Liver (tissue), 9 donors: ENCODE data around the gene COL11A2. TPM values are rescaled to one million over a fixed set of nuclear protein-coding genes. Genes with fewer than 3 reads are reported as not detected.

Source experiments
- DNase-seq: peaks from one replicate; pipeline ENCODE4 v3.0.0-alpha.2; 2017; ENCODE audit warnings: low spot score
- H3K27ac ChIP-seq, 2 donors: one replicate each; pipeline ENCODE4 v1.7.0; 2013; ENCODE audit warnings: inconsistent platforms in 2 of 2, low read length in 2 of 2, control low read depth in 1 of 2, low read depth in 1 of 2, mild to moderate bottlenecking in 1 of 2
- H3K27me3 ChIP-seq, 4 donors: one replicate each; pipeline versions ENCODE4 v1.6.1 to v1.7.0; 2013; ENCODE audit warnings: low read length in 3 of 4, inconsistent platforms in 1 of 4, mild to moderate bottlenecking in 1 of 4, moderate library complexity in 1 of 4; ENCODE audit not compliant: control insufficient read depth in 4 of 4, insufficient read depth in 4 of 4
- H3K36me3 ChIP-seq, 4 donors: one replicate each; pipeline versions ENCODE4 v1.6.1 to v1.7.0; 2013; ENCODE audit warnings: low read length in 3 of 4, mild to moderate bottlenecking in 3 of 4, low read depth in 1 of 4, moderate library complexity in 1 of 4; ENCODE audit not compliant: control insufficient read depth in 4 of 4, insufficient read depth in 3 of 4
- H3K4me1 ChIP-seq, 4 donors: one replicate each; pipeline versions ENCODE4 v1.6.1 to v1.7.0; 2013; ENCODE audit warnings: low read length in 3 of 4, mild to moderate bottlenecking in 3 of 4, moderate library complexity in 1 of 4; ENCODE audit not compliant: control insufficient read depth in 4 of 4, insufficient read depth in 4 of 4
- H3K4me3 ChIP-seq, 3 donors: one replicate each; pipeline versions ENCODE4 v1.6.1 to v1.7.0; 2013; ENCODE audit warnings: low read length in 3 of 3, control low read depth in 1 of 3, low read depth in 1 of 3, mild to moderate bottlenecking in 1 of 3
- H3K9ac ChIP-seq, 2 donors: one replicate each; pipeline ENCODE4 v1.7.0; 2013; ENCODE audit warnings: low read length in 2 of 2, mild to moderate bottlenecking in 2 of 2, moderate library complexity in 2 of 2, control low read depth in 1 of 2, low read depth in 1 of 2
- H3K9me3 ChIP-seq, 4 donors: one replicate each; pipeline versions ENCODE4 v1.6.1 to v1.7.0; 2013; ENCODE audit warnings: low read length in 3 of 4; ENCODE audit not compliant: control insufficient read depth in 4 of 4
- EGR1 ChIP-seq, 2 donors: IDR thresholded peaks; 2 replicates each; pipeline ENCODE4 v1.6.1; 2016 to 2018; ENCODE audit warnings: antibody characterized with exemption in 2 of 2, low read depth in 2 of 2
- FOXA1 ChIP-seq: IDR thresholded peaks from 2 replicates; pipeline ENCODE4 v1.6.1; 2016; ENCODE audit warnings: antibody characterized with exemption
- FOXA2 ChIP-seq: IDR thresholded peaks from 2 replicates; pipeline ENCODE4 v1.6.1; 2016; ENCODE audit warnings: antibody characterized with exemption
- GABPA ChIP-seq, 2 donors: IDR thresholded peaks in 1 of 2; conservative IDR thresholded peaks in 1 of 2; 2 replicates each; pipeline ENCODE4 v1.6.1; 2016; ENCODE audit warnings: antibody characterized with exemption in 2 of 2, mild to moderate bottlenecking in 1 of 2, moderate library complexity in 1 of 2
- HNF4A ChIP-seq, 2 donors: conservative IDR thresholded peaks; 2 replicates each; pipeline ENCODE4 v1.6.1; 2016; ENCODE audit warnings: antibody characterized with exemption in 2 of 2, mild to moderate bottlenecking in 2 of 2
- HNF4G ChIP-seq: IDR thresholded peaks from 2 replicates; pipeline ENCODE4 v1.6.1; 2016; ENCODE audit warnings: antibody characterized with exemption
- JUND ChIP-seq, 2 donors: IDR thresholded peaks; 2 replicates each; pipeline ENCODE4 v1.6.1; 2016; ENCODE audit warnings: antibody characterized with exemption in 2 of 2
- NR2F2 ChIP-seq: IDR thresholded peaks from 2 replicates; pipeline ENCODE4 v1.6.1; 2016; ENCODE audit warnings: antibody characterized with exemption
- RAD21 ChIP-seq, 2 donors: IDR thresholded peaks; 2 replicates each; pipeline ENCODE4 v1.6.1; 2016; ENCODE audit warnings: antibody characterized with exemption in 2 of 2, mild to moderate bottlenecking in 2 of 2
- RXRA ChIP-seq, 2 donors: IDR thresholded peaks; 2 replicates each; pipeline ENCODE4 v1.6.1; 2017 to 2018; ENCODE audit warnings: antibody characterized with exemption in 2 of 2, mild to moderate bottlenecking in 1 of 2
- SP1 ChIP-seq: IDR thresholded peaks from 2 replicates; pipeline ENCODE4 v1.6.1; 2018; ENCODE audit warnings: antibody characterized with exemption, mild to moderate bottlenecking
- TAF1 ChIP-seq: conservative IDR thresholded peaks from 2 replicates; pipeline ENCODE4 v1.6.1; 2016; ENCODE audit warnings: antibody characterized with exemption, mild to moderate bottlenecking
- YY1 ChIP-seq: IDR thresholded peaks from 2 replicates; pipeline ENCODE4 v1.6.1; 2016; ENCODE audit warnings: antibody characterized with exemption, mild to moderate bottlenecking
- WGBS: extraction: QIAGEN DNeasy Blood & Tissue Kit; methylation state at CpG from one replicate; pipeline ENCODE4 v1.1.7; 2013; 5-methylcytosine and 5-hydroxymethylcytosine counted together
- polyA plus RNA-seq, 2 donors: library from polyadenylated mRNA; stranded (reverse) in 1 of 2; unstranded in 1 of 2; fragments of 200-250 nt in 1 of 2; fragments of >200 nt in 1 of 2; fragmentation: Nextera tagmentation in 1 of 2; extraction: Ambion mirVana in 1 of 2; gene quantifications; one replicate each; pipeline versions ENCODE4 v1.2.1 to v1.2.3, GENCODE V29; 2013 to 2015
- total RNA-seq, 2 donors: library from RNA; depleted of rRNA; stranded (reverse); fragments of >200 nt; gene quantifications; one replicate each; pipeline ENCODE4 v1.2.3, GENCODE V29; 2014
- TF ChIP-seq, protein P1 (sequence below): IDR thresholded peaks from 2 replicates; pipeline ENCODE4 v1.6.1; 2016; ENCODE audit warnings: antibody characterized with exemption, mild to moderate bottlenecking
- TF ChIP-seq, protein P2 (sequence below): fragments of 150-350 bp; IDR thresholded peaks from 2 replicates; pipeline ENCODE4 v1.5.1; 2017; ENCODE audit warnings: improper control_type of control experiment, low read depth, low read length; ENCODE audit not compliant: missing input control
- TF ChIP-seq, protein P3 (sequence below): IDR thresholded peaks from 2 replicates; pipeline ENCODE4 v1.6.1; 2016; ENCODE audit warnings: antibody characterized with exemption
- TF ChIP-seq, protein P4 (sequence below): IDR thresholded peaks from 2 replicates; pipeline ENCODE4 v1.6.1; 2016; ENCODE audit warnings: antibody characterized with exemption
- donor health status: healthy.
- donor health status: healthy.
- donor health status: healthy.
- donor health status: healthy.
- donor health status: healthy.

COL11A2 gene
- total and polyA plus RNA-seq, 4 donors = 0.15 to 0.59 (median 0.27) TPM

DNA sequence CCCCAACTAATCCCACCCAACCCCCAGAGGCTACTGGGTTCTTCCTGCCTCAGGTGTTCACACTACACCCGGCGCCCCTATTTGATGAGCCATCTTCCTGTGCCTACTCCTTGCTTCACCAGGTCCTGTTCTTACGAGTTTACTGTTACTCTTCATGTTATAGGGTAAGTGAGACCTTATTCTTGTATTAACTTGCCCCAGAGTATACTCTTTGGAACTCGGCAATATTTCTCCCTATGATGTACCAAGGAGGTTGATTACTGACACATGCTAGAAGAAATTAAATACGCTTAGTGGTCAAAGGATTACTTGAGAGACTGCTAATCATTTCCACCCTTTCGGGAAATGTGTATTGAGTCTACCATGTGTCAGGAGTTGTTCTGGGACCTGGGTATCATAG lies 25.0 kb upstream of the COL11A2 start:
- Histone ChIP-seq H3K4me1 (peaks cover 0 to 16% (median 11%) of the 10 kb centered on the region in 4 donors), H3K27me3 (no peaks in the 10 kb centered on the region), H3K36me3 (no peaks in the 10 kb centered on the region), H3K9me3 (no peaks in the 10 kb centered on the region), H3K27ac (no peak overlapping the region), H3K9ac (no peak overlapping the region), H3K4me3 (no peak overlapping the region)
- no peak for TF ChIP-seq YY1
- TF ChIP-seq SP1 = no peak
- no peak for TF ChIP-seq RXRA (IDR thresholded peaks at IDR 0.05)
- TF ChIP-seq TAF1 = no peak
- TF ChIP-seq, protein P1, sequence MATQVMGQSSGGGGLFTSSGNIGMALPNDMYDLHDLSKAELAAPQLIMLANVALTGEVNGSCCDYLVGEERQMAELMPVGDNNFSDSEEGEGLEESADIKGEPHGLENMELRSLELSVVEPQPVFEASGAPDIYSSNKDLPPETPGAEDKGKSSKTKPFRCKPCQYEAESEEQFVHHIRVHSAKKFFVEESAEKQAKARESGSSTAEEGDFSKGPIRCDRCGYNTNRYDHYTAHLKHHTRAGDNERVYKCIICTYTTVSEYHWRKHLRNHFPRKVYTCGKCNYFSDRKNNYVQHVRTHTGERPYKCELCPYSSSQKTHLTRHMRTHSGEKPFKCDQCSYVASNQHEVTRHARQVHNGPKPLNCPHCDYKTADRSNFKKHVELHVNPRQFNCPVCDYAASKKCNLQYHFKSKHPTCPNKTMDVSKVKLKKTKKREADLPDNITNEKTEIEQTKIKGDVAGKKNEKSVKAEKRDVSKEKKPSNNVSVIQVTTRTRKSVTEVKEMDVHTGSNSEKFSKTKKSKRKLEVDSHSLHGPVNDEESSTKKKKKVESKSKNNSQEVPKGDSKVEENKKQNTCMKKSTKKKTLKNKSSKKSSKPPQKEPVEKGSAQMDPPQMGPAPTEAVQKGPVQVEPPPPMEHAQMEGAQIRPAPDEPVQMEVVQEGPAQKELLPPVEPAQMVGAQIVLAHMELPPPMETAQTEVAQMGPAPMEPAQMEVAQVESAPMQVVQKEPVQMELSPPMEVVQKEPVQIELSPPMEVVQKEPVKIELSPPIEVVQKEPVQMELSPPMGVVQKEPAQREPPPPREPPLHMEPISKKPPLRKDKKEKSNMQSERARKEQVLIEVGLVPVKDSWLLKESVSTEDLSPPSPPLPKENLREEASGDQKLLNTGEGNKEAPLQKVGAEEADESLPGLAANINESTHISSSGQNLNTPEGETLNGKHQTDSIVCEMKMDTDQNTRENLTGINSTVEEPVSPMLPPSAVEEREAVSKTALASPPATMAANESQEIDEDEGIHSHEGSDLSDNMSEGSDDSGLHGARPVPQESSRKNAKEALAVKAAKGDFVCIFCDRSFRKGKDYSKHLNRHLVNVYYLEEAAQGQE = no peak
- no peak for TF ChIP-seq HNF4A (conservative IDR thresholded peaks at IDR 0.05)
- TF ChIP-seq FOXA2 = no peak
- TF ChIP-seq, protein P2, sequence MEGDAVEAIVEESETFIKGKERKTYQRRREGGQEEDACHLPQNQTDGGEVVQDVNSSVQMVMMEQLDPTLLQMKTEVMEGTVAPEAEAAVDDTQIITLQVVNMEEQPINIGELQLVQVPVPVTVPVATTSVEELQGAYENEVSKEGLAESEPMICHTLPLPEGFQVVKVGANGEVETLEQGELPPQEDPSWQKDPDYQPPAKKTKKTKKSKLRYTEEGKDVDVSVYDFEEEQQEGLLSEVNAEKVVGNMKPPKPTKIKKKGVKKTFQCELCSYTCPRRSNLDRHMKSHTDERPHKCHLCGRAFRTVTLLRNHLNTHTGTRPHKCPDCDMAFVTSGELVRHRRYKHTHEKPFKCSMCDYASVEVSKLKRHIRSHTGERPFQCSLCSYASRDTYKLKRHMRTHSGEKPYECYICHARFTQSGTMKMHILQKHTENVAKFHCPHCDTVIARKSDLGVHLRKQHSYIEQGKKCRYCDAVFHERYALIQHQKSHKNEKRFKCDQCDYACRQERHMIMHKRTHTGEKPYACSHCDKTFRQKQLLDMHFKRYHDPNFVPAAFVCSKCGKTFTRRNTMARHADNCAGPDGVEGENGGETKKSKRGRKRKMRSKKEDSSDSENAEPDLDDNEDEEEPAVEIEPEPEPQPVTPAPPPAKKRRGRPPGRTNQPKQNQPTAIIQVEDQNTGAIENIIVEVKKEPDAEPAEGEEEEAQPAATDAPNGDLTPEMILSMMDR = no peak
- no peak for TF ChIP-seq FOXA1
- TF ChIP-seq EGR1 (IDR thresholded peaks at IDR 0.05; ENCODE audit: low read depth in 2 of 2) = no peak
- TF ChIP-seq, protein P3, sequence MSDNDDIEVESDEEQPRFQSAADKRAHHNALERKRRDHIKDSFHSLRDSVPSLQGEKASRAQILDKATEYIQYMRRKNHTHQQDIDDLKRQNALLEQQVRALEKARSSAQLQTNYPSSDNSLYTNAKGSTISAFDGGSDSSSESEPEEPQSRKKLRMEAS = no peak
- no peak for TF ChIP-seq JUND (IDR thresholded peaks at IDR 0.05)
- no peak for TF ChIP-seq HNF4G
- TF ChIP-seq, protein P4, sequence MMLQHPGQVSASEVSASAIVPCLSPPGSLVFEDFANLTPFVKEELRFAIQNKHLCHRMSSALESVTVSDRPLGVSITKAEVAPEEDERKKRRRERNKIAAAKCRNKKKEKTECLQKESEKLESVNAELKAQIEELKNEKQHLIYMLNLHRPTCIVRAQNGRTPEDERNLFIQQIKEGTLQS = no peak
- 91% methylated on average over 6 of the region's 6 CpGs for WGBS
- no peak for DNase-seq

DNA sequence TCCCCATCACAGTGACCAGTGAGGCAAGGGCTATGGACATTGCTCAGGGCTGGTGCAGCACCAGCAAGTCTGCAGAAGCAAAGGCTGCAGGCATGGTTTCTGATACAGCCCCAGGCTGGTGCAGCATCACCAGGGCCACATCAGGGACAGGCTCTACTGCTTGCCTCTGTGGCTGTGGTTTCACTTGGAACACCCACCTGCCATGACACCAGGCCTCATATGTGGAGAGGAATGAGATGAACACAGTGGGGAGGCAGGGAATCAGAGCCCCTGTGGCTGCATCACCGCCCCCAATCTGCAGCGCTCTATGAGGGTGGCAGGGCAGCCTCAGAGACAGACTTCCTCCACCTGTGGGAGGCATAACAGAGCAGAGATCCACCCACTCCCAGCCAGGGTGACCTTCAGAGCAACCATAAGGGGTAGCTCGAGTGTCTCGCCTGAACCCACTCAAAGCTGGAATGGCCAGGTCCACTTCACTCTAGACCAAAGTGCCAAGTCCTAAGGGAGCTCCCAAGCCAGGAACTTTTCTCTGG lies 23.9 kb upstream of the COL11A2 start:
- no peak for DNase-seq
- H3K4me3 ChIP-seq = no peak overlapping the region
- no peaks in the 10 kb centered on the region for H3K9me3 ChIP-seq
- no peak overlapping the region for H3K9ac ChIP-seq
- no peaks in the 10 kb centered on the region for H3K27me3 ChIP-seq
- no peak overlapping the region for H3K27ac ChIP-seq
- 95% methylated on average over 4 of the region's 4 CpGs for WGBS
- H3K36me3 ChIP-seq = no peaks in the 10 kb centered on the region
- peaks cover 0 to 16% (median 11%) of the 10 kb centered on the region in 4 donors for H3K4me1 ChIP-seq
- TF ChIP-seq RAD21 (IDR thresholded peaks at IDR 0.05) = no peak
- TF ChIP-seq, protein P1 = no peak
- TF ChIP-seq RXRA (IDR thresholded peaks at IDR 0.05) = no peak
- TF ChIP-seq FOXA2 = no peak
- TF ChIP-seq, protein P2 = no peak
- no peak for TF ChIP-seq JUND (IDR thresholded peaks at IDR 0.05)
- no peak for TF ChIP-seq NR2F2
- TF ChIP-seq GABPA (IDR thresholded peaks at IDR 0.05 in 1 of 2, conservative IDR thresholded peaks at IDR 0.05 in 1 of 2) = no peak
- no peak for TF ChIP-seq EGR1 (IDR thresholded peaks at IDR 0.05; ENCODE audit: low read depth in 2 of 2)
- TF ChIP-seq, protein P4 = no peak
- TF ChIP-seq SP1 = no peak
- no peak for TF ChIP-seq FOXA1
- TF ChIP-seq, protein P3 = no peak
